ENCODE results near the gene CCDC116.

CCDC116 gene

DNA sequence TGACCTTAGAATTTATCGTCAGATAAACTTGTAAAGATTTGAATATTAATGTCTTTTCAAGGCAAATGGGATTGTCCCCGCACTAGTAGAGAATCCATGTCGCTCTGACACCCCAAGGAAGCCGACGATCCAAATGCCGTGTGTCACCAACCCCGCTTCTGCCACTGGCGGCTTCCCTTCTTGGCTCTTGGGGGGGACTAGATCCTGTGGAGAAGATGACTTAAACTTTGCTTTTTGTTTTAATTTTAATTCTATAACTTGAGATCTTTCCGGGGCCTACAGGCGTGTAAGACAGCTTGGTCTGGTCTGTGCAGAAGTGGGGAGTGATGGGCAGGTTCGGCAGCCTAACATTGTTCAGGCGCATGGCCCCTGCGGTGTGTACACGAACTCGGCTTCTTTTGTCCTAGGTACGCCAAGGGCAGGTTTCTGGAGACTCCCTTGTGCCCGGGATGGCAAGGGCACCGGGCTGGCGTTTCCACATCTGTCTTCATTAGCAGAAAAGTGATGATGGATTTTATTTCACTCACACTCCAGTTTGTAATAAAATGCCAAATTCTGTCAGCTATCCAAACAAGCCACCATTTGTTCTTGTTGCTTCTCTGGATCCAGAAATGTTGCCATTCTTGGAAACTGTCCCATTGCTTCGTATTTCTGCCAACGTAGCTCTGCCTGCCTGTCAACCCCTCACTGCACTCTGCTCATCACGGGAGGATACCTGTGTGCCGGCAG, 9.5 kb upstream of the CCDC116 start:
- Histone ChIP-seq H3K27me3 (no peaks in the 10 kb centered on the region), H3K4me1 (ENCODE audit: control insufficient read depth in 1 of 2, insufficient read depth in 1 of 2, low read depth in 1 of 2, low read length in 1 of 2) (peaks cover 35 to 45% of the 10 kb centered on the region in 2 experiments), H3K27ac (peak overlapping the region; percentile 87), H3K9me3 (no peaks in the 10 kb centered on the region), H3K4me3 (ENCODE audit: low read depth in 1 of 2, low read length in 1 of 2) (no peak overlapping the region), H3K36me3 (peaks cover 9% of the 10 kb centered on the region)
- TF ChIP-seq, protein P1, sequence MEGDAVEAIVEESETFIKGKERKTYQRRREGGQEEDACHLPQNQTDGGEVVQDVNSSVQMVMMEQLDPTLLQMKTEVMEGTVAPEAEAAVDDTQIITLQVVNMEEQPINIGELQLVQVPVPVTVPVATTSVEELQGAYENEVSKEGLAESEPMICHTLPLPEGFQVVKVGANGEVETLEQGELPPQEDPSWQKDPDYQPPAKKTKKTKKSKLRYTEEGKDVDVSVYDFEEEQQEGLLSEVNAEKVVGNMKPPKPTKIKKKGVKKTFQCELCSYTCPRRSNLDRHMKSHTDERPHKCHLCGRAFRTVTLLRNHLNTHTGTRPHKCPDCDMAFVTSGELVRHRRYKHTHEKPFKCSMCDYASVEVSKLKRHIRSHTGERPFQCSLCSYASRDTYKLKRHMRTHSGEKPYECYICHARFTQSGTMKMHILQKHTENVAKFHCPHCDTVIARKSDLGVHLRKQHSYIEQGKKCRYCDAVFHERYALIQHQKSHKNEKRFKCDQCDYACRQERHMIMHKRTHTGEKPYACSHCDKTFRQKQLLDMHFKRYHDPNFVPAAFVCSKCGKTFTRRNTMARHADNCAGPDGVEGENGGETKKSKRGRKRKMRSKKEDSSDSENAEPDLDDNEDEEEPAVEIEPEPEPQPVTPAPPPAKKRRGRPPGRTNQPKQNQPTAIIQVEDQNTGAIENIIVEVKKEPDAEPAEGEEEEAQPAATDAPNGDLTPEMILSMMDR (IDR thresholded peaks at IDR 0.05) = no peak

DNA sequence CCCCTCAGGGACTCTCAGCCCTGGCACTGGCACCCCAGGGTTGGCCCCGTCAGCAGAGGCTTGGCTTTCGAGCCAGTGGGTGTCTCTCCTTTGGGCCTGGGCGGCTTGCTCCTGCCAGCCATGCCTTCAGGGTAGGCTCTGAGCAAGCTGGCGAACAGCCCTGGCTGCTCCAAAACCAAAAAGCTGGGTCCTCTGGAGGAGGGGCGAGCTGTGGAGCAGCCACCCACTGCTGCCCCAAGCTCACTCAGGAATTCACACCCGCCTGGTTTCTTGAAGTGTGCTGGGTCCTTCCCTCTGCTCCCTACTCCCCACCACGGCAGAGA, 9.0 kb upstream of the CCDC116 start:
- Histone ChIP-seq H3K36me3 (peaks cover 9% of the 10 kb centered on the region), H3K27ac (peak overlapping the region; percentile 87), H3K4me3 (ENCODE audit: low read depth in 1 of 2, low read length in 1 of 2) (no peak overlapping the region), H3K27me3 (no peaks in the 10 kb centered on the region), H3K4me1 (ENCODE audit: control insufficient read depth in 1 of 2, insufficient read depth in 1 of 2, low read depth in 1 of 2, low read length in 1 of 2) (peaks cover 41 to 45% of the 10 kb centered on the region in 2 experiments), H3K9me3 (no peaks in the 10 kb centered on the region)
- TF ChIP-seq, protein P1 (IDR thresholded peaks at IDR 0.05) = no peak

DNA sequence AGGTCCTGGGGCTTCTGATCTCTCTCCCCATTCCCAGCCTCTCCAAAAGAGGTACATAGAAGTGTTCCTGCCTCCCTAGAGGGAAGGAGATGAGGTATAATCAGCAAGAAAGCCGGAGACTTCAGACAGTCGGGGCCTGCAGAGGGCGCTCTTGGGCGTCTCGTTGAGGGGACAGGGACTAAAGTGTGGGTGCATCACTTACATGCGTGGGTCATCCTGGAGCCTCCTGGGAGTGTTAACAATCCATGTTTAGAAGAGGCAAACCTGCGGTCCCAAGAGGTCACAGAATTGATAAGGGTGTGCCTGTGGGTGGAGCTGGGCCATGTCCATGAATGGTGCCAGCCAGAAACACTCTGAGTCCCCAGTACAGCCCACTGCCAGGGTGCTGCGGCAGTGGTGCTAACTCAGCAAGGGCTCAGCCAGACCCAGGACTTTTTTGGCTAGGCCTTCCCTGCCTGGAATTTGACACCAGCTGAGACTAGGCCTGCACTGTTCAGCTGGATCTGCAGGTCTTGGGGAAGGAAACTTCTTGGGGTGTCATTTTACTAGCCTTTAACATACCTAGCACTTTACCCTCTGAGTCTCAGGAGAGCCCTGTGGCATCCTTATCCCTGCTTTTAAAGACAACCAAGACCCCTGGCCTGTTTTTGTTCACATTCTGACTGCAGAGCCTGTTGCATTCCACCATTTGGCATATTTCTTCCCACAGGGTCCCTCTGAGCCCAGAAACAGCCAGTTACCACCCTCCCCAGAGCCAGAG, 8.3 kb upstream of the CCDC116 start:
- no peak overlapping the region for H3K4me3 ChIP-seq (ENCODE audit: low read depth in 1 of 2, low read length in 1 of 2)
- H3K4me1 ChIP-seq (ENCODE audit: control insufficient read depth in 1 of 2, insufficient read depth in 1 of 2, low read depth in 1 of 2, low read length in 1 of 2) = peaks cover 47 to 51% of the 10 kb centered on the region in 2 experiments
- peaks cover 7% of the 10 kb centered on the region for H3K36me3 ChIP-seq
- no peaks in the 10 kb centered on the region for H3K27me3 ChIP-seq
- peak overlapping the region; percentile 68 for H3K27ac ChIP-seq
- TF ChIP-seq, protein P1 (IDR thresholded peaks at IDR 0.05) = no peak
- H3K9me3 ChIP-seq = no peaks in the 10 kb centered on the region

DNA sequence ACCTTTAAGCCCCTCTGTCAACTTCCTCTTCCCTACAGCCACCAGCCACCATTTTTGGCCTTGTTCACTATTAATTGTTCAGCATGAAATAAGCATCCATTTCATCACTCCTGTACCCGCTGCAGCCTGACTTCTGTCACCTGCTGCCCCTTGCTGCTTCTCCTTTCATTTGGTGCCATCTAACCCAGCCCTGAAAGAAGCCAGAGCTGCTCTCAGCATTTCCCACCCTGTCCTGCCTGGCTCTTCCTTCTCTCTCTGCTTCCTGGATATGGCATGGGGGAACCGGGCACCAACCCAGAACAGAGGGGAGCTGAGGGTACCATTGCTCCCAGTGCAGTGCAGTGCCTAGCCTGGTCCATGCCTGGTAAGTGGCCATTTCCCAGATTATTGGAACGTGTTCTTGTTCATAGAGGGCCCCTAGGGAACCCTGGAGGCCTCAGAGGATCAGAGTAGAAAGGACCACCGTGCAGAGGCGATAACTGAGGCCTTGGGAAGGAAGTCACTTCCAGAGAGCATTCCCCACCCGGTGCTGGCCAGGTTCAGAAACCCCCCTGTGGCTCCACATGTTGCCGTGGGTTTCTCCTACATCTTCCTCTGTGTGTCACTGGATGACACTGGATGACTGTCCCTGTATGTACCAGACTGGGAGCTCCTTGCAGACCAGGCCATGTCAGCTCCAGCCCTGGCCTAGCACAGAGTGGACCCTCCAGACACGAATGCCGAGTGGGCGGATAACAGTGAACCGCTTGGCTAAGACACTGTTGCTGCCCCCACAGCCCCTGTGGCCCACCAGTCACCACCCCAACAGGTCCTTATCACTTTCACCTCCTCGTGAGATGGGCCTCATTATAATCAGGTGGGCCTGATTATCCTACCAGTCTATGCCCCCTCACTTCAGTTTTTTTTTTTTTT, 7.4 kb upstream of the CCDC116 start:
- H3K27ac ChIP-seq = peak overlapping the region; percentile 68

More for the DNA sequence above, 7.4 kb upstream of the CCDC116 start:
- TF ChIP-seq, protein P1 (IDR thresholded peaks at IDR 0.05) = no peak
- Histone ChIP-seq H3K27me3 (no peaks in the 10 kb centered on the region), H3K9me3 (no peaks in the 10 kb centered on the region), H3K4me3 (ENCODE audit: low read depth in 1 of 2, low read length in 1 of 2) (no peak overlapping the region), H3K36me3 (peaks cover 5% of the 10 kb centered on the region), H3K4me1 (ENCODE audit: control insufficient read depth in 1 of 2, insufficient read depth in 1 of 2, low read depth in 1 of 2, low read length in 1 of 2) (peaks cover 49 to 56% of the 10 kb centered on the region in 2 experiments)

Measured in neutrophil (primary cell).